HG03139 (cell line): ENCODE results near the gene PTMA.
"Not testable (repeated sequence)": the region's sequence is repeated elsewhere in the genome, so short reads cannot be mapped to it uniquely, and the experiment has no call there.

Source experiments
- ATAC-seq: cut with Tn5 transposase; IDR thresholded peaks from one replicate; pipeline ENCODE4 v1.9.1; 2021; ENCODE audit not compliant: unreplicated experiment

PTMA gene

DNA sequence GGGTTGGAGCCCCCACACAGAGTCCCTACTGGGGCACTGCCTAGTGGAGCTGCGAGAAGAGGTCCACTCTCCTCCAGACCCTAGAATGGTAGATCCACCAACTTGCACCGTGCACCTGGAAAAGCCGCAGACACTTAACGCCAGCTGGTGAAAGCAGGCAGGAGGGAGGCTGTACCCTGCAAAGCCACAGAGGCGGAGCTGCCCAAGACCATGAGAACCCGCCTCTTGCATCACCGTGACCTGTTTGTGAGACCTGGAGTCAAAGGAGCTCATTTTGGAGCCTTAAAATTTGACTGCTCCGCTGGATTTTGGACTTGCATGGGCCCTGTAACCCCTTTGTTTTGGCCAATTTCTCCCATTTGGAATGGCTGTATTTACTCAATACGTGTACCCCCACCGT is 40.7 kb downstream of the PTMA start:
- not testable (repeated sequence) for ATAC-seq

DNA sequence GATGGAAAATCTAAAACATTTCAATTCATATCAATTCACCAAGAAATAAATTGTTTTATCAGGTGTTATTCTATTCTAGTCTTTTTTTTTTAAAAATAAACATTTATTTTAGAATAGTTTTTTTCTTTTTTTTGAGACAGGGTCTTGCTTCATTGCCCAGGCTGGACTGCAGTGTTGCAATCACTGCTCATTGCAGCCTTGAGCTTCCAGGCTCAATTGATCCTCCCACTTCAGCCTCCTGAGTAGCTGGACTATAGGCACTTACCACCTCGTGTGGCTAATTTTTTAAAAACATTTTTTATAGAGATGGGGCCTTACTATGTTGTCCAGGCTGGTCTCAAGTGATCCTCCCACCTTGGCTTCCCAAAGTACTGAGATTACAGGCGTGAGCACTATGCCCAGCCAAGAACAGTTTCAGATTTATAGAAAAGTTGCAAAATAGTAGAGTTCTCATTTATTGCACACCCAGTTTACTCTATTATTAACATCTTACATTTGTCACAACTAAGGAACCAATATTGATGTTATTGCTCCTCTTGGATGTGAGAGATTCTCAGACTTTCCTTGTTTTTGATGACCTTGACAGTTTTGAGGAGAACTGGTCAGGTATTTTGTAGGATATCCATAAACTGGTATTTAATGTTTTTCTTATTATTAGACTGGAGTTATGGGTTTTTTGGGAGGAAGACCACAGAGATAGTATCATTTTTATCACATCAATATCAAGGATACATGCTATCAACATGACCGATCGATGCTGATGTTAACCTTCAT is 42.9 kb downstream of the PTMA start:
- ATAC-seq, result no peak

- ATAC-seq, result no peak
Measured at GRCh38 chr2:231752061-231752460, 43.7 kb downstream of the PTMA start.

DNA sequence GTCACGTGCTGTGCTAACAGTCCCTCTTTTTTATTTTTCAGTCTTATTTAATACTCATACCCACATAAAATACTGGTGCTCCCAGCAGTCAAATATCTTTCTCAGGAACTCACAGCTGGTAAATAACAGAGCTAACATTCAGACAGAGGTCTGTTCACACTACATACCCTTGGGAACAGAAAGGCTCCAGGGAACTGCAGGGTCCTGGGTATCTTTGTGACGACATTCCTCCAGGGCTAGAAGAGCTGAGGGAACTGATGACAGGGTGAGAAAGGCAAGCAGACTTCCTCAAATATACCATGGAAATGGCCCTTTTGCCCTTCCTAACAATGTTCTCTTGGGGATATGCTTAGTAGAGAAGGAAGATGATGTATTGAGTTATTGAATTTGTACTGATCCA is 53.4 kb downstream of the PTMA start:
- no peak for ATAC-seq
